ENCODE results near the gene MYEF2. TPM values are rescaled to one million over a fixed set of nuclear protein-coding genes. Genes with fewer than 3 reads are reported as not detected.

MYEF2 gene
- total and polyA plus RNA-seq, 10 of the 15 experiments (the other 5 are each of a cell fraction or from before 2014, with no cell fraction given): 9.2 to 47.0 (median 19.9) TPM

- FAIRE-seq (no peak), DNase-seq (ENCODE audit: low read depth, low spot score) (no peak), ATAC-seq (no peak)
- no peaks in the 10 kb centered on the region for H3K36me3 ChIP-seq (ENCODE audit: control insufficient read depth in 2 of 2, insufficient read depth in 2 of 2, low read length in 1 of 2)
- H3K27me3 ChIP-seq (replicated peaks in 1 of 2; ENCODE audit: control insufficient read depth in 2 of 2, insufficient read depth in 2 of 2, low read length in 1 of 2): no peaks in the 10 kb centered on the region
- H3K27ac ChIP-seq (ENCODE audit: control insufficient read depth, insufficient read depth): no peak overlapping the region
- H4K20me1 ChIP-seq (ENCODE audit: control insufficient read depth, insufficient read depth): no peaks in the 10 kb centered on the region
- no peak overlapping the region for H3K9ac ChIP-seq (ENCODE audit: control insufficient read depth, insufficient read depth, low read length)
- intact Hi-C loops (cut with micrococcal nuclease; ENCODE audit: unreplicated experiment) (no loop called here), in situ Hi-C loops (cut with MboI) (no loop called here)
- WGBS (ENCODE audit: insufficient coverage, insufficient replicate concordance, low lambda C conversion rate, missing lambda C conversion rate): 21% methylated on average over 5 of the region's 5 CpGs
- H2AFZ ChIP-seq (ENCODE audit: control insufficient read depth, low read depth, low read length): no peak overlapping the region
- CTCF ChIA-PET: no interaction called here
- SMC1A ChIA-PET (ENCODE audit: uncharacterized antibody, unreplicated experiment): no interaction called here
- POLR2A ChIA-PET: interaction anchor here (0.5 kb wide), 1 partner anchor 1056 kb away, joined by 3 read pairs; no protein-coding TSS in a partner anchor
- H3K4me3 ChIP-seq: no peak overlapping the region
- H3K9me3 ChIP-seq (replicated peaks; ENCODE audit: control insufficient read depth, insufficient read depth, low read length): no peaks in the 10 kb centered on the region
- BruUV-seq (replicated peaks): no TSS peak
- no peaks in the 10 kb centered on the region for H3K4me1 ChIP-seq (ENCODE audit: control insufficient read depth, insufficient read depth, low read length)
- RAD21 ChIA-PET (ENCODE audit: unreplicated experiment): no interaction called here
- H3K4me2 ChIP-seq (ENCODE audit: control insufficient read depth, insufficient read depth): no peak overlapping the region
- no peaks in the 10 kb centered on the region for H3K79me2 ChIP-seq (ENCODE audit: control insufficient read depth, insufficient read depth, low read length)
- no peak for TF ChIP-seq MEF2A (IDR thresholded peaks at IDR 0.05; ENCODE audit: insufficient read depth, low read depth, low read length)
- no peak for TF ChIP-seq IRF5 (IDR thresholded peaks at IDR 0.05; ENCODE audit: borderline replicate concordance)
- TF ChIP-seq SUZ12 (IDR thresholded peaks at IDR 0.05; ENCODE audit: unreplicated experiment): no peak
- no peak for TF ChIP-seq YBX1 (IDR thresholded peaks at IDR 0.05)
- no peak for TF ChIP-seq ZNF274 (IDR thresholded peaks at IDR 0.05; ENCODE audit: insufficient read depth, insufficient read length)
- no peak for TF ChIP-seq MXI1 (IDR thresholded peaks at IDR 0.05; ENCODE audit: low read depth, low read length)
- no peak for TF ChIP-seq POU2F2 (IDR thresholded peaks at IDR 0.05; ENCODE audit: borderline replicate concordance, low read depth, low read length)
- no peak for TF ChIP-seq CTCF (IDR thresholded peaks at IDR 0.05 in 2 of 3, conservative IDR thresholded peaks at IDR 0.05 in 1 of 3; ENCODE audit: control insufficient read depth in 2 of 3, extremely low read depth in 1 of 3, insufficient read depth in 1 of 3, low read depth in 3 of 3, low read length in 3 of 3)
- no peak for TF ChIP-seq NBN (IDR thresholded peaks at IDR 0.05)
- TF ChIP-seq USF1 (IDR thresholded peaks at IDR 0.05; ENCODE audit: borderline replicate concordance, extremely low read length, insufficient read depth, low read depth, low read length): no peak
- TF ChIP-seq DPF2 (IDR thresholded peaks at IDR 0.05): no peak
- no peak for TF ChIP-seq ZNF592 (IDR thresholded peaks at IDR 0.05)
- TF ChIP-seq MYB (IDR thresholded peaks at IDR 0.05; ENCODE audit: borderline replicate concordance, low read depth, low read length): no peak
- TF ChIP-seq JUNB (IDR thresholded peaks at IDR 0.05): no peak
- no peak for TF ChIP-seq HCFC1 (IDR thresholded peaks at IDR 0.05; ENCODE audit: low read length)
- TF ChIP-seq TBL1XR1 (IDR thresholded peaks at IDR 0.05; ENCODE audit: low read depth, low read length): no peak
- no peak for TF ChIP-seq GABPA (IDR thresholded peaks at IDR 0.05; ENCODE audit: low read depth)
These were observed 68.1 kb downstream of the MYEF2 start for GRCh38 chr15:48109856-48110531.
